HepG2 (cell line): ENCODE data around the gene SCAI.
A peak's percentile ranks its signal among the peaks of the same experiment; 100 is the strongest.

ENCODE experiments used
- HNRNPH1 ChIP-seq: fragments of 200-400 bp; formaldehyde crosslinking; optimal IDR thresholded peaks from 2 replicates; pipeline ENCODE3; 2017; ENCODE audit warnings: mild to moderate bottlenecking, low read depth, low read length
- NFRKB ChIP-seq: fragments of 450-650 bp; IDR thresholded peaks from 2 replicates; pipeline ENCODE4 v1.6.1; 2017
- TF ChIP-seq, protein P1 (sequence below): sonication (generic); formaldehyde crosslinking; IDR thresholded peaks from 2 replicates; pipeline ENCODE4 v1.5.0; 2020; ENCODE audit warnings: mild to moderate bottlenecking, missing genetic modification reagents, moderate library complexity
- TF ChIP-seq, protein P2 (sequence below): sonication (generic); formaldehyde crosslinking; IDR thresholded peaks from 2 replicates; pipeline ENCODE4 v1.4.0; 2020; ENCODE audit warnings: missing genetic modification reagents

- TF ChIP-seq HNRNPH1 (no peak), NFRKB (no peak)
- TF ChIP-seq, protein P1, sequence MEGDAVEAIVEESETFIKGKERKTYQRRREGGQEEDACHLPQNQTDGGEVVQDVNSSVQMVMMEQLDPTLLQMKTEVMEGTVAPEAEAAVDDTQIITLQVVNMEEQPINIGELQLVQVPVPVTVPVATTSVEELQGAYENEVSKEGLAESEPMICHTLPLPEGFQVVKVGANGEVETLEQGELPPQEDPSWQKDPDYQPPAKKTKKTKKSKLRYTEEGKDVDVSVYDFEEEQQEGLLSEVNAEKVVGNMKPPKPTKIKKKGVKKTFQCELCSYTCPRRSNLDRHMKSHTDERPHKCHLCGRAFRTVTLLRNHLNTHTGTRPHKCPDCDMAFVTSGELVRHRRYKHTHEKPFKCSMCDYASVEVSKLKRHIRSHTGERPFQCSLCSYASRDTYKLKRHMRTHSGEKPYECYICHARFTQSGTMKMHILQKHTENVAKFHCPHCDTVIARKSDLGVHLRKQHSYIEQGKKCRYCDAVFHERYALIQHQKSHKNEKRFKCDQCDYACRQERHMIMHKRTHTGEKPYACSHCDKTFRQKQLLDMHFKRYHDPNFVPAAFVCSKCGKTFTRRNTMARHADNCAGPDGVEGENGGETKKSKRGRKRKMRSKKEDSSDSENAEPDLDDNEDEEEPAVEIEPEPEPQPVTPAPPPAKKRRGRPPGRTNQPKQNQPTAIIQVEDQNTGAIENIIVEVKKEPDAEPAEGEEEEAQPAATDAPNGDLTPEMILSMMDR (CRISPR knock-in tag): peak; percentile 59
- TF ChIP-seq, protein P2, sequence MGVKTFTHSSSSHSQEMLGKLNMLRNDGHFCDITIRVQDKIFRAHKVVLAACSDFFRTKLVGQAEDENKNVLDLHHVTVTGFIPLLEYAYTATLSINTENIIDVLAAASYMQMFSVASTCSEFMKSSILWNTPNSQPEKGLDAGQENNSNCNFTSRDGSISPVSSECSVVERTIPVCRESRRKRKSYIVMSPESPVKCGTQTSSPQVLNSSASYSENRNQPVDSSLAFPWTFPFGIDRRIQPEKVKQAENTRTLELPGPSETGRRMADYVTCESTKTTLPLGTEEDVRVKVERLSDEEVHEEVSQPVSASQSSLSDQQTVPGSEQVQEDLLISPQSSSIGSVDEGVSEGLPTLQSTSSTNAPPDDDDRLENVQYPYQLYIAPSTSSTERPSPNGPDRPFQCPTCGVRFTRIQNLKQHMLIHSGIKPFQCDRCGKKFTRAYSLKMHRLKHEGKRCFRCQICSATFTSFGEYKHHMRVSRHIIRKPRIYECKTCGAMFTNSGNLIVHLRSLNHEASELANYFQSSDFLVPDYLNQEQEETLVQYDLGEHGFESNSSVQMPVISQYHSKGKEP (CRISPR knock-in tag): no peak
Observed at GRCh38 chr9:124894741-124895170, 248.6 kb downstream of the SCAI start.
